T47D (cell line): ENCODE data around the gene DENND2D.

ENCODE experiments used
- DNase-seq, 2 experiments: peaks; one replicate each; pipeline versions ENCODE4 v3.0.0 to v3.0.0-alpha.2; 2011 to 2012; ENCODE audit warnings: low read depth in 1 of 2, low spot score in 1 of 2
- JUND ChIP-seq: IDR thresholded peaks from 2 replicates; pipeline ENCODE4 v1.6.1; 2012; ENCODE audit warnings: low read depth
- in situ Hi-C: cut with HindIII; loops from 2 replicates; pipeline ENCODE4 v1.10.0; 2016; ENCODE audit warnings: low sequenced_read_pairs, low pct_unique_long_range_greater_than_20kb

DENND2D gene

GRCh38 chr1:111195002-111195684 lies 5.3 kb downstream of the DENND2D start:
- no peak for DNase-seq
- no peak for TF ChIP-seq JUND

DNA sequence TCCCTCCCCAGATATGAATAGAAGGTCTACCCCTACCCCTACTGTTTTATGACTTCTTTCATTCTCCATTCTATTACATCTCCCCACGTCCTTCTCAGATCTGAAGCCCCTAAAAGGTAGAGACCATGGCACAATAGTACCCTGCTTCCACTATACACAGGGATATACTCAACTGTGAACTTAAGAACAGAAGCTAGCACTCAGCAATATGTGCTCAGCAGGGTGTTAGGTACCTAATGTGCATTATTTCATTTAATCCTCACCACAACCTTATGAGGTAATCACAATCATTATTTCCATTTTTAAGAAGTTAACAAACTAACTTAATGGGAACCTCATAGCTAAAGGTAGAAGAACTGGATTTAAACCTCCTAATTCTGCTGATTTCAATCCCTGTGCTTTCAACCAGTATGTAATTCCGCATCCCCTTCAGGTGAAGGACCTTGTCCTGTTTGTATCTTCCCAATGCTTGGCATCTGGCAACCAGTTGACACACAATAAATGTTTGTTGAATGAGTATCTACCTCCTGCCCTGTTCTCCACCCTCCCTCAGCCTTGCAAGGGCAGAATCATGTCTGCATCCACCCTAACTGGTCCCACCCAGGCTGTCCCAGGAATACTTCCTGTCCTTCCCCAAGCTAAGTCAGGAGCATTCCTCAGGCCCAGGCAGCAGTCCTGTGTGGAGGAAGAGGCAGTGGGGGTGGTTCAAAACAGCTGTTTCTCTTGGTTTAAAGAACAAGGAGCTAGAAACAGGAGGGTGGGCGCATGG lies 6.5 kb downstream of the DENND2D start:
- no peak for DNase-seq
- TF ChIP-seq JUND = no peak
- in situ Hi-C loops = no loop called here

More at GRCh38 chr1:111195002-111195684, 5.3 kb downstream of the DENND2D start:
- in situ Hi-C loops = no loop called here

DNA sequence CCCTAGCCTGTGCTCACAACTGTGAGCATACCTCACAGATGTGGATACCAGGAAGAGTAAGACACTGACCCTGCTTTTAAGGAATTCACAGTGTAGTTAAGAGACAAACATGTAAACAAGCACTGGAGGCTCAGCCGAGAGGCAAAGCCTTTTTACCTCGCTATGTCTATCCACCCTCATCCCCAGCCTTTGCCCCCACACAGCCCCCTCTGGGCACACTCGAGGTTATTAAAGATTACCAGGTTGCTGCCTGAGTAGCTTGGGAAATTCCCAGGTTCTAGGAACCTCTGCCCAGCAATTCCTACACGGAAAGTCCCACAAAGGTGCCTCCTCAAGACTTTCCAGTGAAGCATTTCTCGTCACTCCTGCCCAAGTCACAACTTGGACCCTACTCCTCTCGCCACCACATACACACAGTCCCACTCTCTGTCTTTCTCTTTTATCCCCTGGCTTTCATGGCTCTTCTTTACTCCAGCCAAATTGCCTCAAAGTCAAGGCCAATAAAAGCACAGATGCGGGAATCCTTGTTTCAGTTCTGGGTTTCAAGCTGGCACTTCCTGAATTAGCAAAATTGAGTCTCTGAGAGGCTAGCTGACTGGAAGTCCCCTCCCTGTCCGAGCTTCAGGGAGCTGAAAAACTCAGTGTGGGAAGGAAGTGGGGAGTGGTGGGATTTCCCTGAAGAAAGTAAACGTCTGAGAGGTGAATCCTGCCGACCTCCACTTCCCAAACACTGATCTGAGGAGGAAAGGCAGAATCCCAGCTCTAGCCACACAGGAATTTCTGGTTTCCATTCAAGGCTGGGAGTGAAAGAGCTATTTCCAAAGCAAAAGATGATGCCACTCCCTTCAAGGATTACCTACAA lies 7.6 kb downstream of the DENND2D start:
- TF ChIP-seq JUND = no peak
- in situ Hi-C loops = no loop called here
- no peak for DNase-seq

GRCh38 chr1:111192074-111192473 lies 8.4 kb downstream of the DENND2D start:
- no peak for DNase-seq
- TF ChIP-seq JUND = no peak
- in situ Hi-C loops = no loop called here

DNA sequence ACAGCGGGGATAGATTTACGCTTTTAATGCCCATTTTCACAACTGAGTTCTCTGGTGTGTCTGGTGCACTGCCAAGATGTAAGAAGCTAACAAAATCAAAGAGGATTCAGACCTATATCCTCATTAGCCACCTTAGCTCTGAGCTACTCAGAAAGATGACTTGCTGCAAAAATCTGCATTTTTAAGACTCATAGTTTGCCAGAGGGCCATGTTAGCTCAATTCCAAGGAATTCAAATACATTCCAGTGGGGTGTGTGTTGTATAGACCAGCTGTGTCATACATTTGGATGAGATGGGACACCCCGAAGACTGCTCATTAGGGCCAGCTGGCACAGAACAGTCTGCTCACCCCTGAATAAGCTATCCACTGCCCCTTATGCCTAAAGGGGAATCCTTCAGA lies 8.9 kb downstream of the DENND2D start:
- in situ Hi-C loops = no loop called here

DNA sequence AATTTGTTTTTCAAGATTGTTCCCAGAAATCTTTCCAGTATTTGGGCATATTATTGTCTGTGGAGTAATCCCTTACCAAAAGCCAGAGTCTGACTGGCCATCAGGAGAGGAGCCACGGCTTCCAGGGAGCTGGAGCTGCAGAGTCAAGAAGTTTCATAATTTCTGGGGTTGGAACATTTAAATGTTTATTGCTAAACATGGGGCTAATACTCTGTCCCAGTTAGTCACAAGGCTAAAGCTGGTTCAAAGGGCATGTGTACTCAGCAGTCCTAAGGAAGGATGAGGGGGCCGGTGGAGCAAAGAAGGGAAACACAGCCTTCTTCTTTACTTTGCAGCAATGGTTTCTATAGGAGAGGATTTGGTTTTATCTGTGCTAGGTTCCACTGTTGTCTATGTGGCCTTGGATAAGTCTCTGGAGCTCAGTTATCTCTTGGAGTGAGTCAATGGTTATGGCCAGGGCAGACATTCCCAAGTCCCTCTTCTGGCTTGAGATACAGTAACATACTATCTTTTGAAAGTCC lies 9.5 kb downstream of the DENND2D start:
- no peak for TF ChIP-seq JUND
- no peak for DNase-seq
- in situ Hi-C loops = no loop called here

More for the DNA sequence above, 8.9 kb downstream of the DENND2D start:
- no peak for TF ChIP-seq JUND
- DNase-seq = no peak

DNA sequence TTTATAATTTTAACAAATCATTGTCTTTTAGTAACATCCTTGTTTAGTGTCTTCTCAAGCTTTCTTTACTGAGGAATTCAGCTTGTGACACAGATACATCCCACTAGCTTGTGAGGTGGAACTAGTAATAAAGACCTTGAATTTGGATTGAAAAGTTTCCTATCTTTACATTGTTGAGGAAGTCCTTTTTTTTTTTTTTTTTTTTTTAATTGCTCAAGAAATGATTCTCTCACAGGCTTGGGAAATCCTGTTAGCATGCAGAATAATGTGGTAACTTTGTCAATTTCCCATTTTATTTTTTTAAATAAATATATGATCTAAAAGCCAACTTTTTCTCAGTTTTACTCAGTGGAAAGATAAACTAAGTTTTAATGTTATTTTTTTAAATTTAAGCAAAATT lies 15.8 kb downstream of the DENND2D start:
- no peak for DNase-seq
- in situ Hi-C loops = no loop called here
- TF ChIP-seq JUND = no peak

DNA sequence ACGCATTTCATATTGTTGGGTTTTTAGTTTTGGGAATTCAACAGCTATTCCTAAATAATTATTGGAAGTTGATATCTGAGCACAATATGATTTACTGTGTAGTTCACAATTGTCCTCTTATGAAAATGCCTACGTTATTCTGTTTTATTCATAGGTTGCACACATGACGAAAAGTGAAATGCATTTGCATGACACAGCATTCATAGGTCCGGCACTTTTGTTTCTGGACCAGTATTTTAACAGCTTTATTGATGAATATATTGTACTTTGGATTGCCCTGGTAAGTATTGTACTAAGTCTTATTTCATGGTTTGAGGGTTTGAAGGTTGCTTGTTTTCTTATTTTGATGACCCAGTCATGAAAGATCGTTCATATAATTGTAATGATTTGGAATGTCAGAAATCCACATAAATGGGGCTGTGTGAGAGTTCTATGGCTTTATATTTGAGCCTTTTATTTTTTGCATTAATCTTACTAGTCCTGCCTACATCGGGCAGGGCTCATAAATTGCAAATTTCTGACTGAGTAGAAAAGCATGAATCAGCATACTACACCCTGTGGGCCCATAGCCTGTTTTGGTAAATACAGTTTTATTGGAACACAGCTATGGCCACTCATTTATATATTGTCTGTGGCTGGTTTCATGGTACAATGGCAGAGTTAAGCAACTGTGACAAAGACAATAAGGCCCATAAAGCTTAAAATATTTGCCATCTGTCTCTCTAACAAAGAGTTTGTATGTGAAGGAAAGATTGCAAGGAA lies 17.0 kb downstream of the DENND2D start:
- in situ Hi-C loops = no loop called here
- no peak for TF ChIP-seq JUND

DNA sequence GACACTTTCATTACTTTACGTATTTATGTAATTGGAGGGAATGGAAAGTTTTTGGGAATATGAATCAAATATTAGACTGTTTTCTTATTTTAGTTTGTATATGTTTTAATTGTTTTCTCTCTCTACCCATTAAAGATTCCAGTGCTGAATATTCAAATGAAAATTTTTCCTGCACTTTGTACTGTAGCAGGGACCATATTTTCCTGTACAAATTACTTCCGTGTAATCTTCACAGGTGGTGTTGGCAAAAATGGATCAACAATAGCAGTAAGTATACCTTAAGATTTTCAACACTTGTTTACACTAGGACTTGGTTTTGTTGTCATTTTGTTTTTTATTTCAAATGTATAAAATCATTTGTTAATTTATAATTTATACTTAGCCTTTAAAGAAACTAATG lies 18.4 kb downstream of the DENND2D start:
- in situ Hi-C loops = no loop called here
- no peak for DNase-seq
- no peak for TF ChIP-seq JUND

More for the DNA sequence above, 17.0 kb downstream of the DENND2D start:
- DNase-seq = no peak

DNA sequence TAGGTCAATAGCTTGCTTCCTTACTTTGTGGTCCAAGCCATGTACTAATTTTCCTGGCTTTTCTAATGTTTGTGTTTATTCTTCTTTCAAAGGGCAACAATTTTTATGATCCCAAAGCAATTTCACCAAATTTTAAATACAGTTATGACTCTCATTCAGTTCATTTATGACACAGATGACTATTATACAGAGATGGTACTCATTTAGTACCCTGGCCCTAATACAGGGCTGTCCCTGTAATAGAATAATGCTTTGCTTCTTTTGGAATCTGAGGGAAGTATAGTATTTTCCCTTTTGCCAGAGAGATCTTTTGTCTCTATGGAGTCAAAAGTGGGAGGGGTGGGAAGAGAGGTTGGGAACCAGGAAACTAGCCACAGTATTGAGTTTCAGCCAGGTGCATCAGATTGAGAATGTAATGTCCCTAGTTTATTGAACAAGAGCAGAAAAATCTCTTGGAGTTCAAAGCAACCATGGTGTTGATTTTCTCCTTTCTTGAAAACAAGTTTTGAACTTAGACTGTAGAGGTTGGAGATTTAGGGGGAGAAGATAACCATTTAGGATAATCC lies 20.4 kb downstream of the DENND2D start:
- in situ Hi-C loops = no loop called here
- no peak for DNase-seq
- no peak for TF ChIP-seq JUND

DNA sequence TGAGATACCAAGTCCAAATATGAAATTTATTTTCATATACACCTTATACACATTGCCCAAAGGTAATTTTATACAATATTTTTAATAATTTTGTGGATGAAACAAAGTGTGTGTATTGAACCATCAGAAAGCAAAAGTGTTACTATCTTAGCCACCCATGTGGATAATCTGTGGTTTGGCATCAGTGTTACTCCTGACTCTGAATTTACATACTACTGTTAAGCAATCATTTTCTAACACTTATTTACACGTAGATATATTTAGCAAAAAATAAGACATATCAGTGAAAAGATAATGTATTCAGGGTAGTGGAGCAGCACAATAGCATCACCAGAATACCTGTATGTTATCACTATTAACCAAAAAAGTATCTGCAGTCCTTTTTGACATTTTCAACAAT lies 23.8 kb downstream of the DENND2D start:
- no peak for TF ChIP-seq JUND
- in situ Hi-C loops = no loop called here
- no peak for DNase-seq
